Endothelial cell of umbilical vein (primary cell): ENCODE measurements around the gene PANK2.

Experiments
- CTCF ChIP-seq, 2 donors: IDR thresholded peaks; 1 replicate in 1 of 2; 2 replicates in 1 of 2; pipeline ENCODE4 v1.5.1; 2011; ENCODE audit warnings: low read length in 2 of 2, mild to moderate bottlenecking in 2 of 2, moderate library complexity in 2 of 2, control low read depth in 1 of 2, inconsistent platforms in 1 of 2, low read depth in 1 of 2; ENCODE audit not compliant: insufficient read depth in 1 of 2; ENCODE audit errors: extremely low read depth in 1 of 2
- EZH2 ChIP-seq: IDR thresholded peaks from 2 replicates; pipeline ENCODE4 v1.6.1; 2012; ENCODE audit warnings: borderline replicate concordance, low read depth, mild to moderate bottlenecking, moderate library complexity, low read length, inconsistent platforms; ENCODE audit not compliant: severe bottlenecking
- POLR2A ChIP-seq: IDR thresholded peaks from 2 replicates; pipeline ENCODE4 v1.6.1; 2012; ENCODE audit warnings: low read depth, mild to moderate bottlenecking, control low read depth, low read length

GRCh38 chr20:3890398-3890751 lies 1.2 kb downstream of the PANK2 start:
- TF ChIP-seq CTCF (IDR thresholded peaks at IDR 0.05; ENCODE audit: extremely low read depth in 1 of 2, insufficient read depth in 1 of 2, low read depth in 1 of 2, low read length in 2 of 2) (no peak), POLR2A (no peak), EZH2 (no peak)
